ENCODE data around the gene MICAL1.

MICAL1 gene

GRCh38 chr6:109453594-109454495 is 1.7 kb downstream of the MICAL1 start:
- DNase-seq (ENCODE audit: low spot score) = no peak

GRCh38 chr6:109453156-109453555 is 2.4 kb downstream of the MICAL1 start:
- no peak for DNase-seq (ENCODE audit: low spot score)

GRCh38 chr6:109452181-109452580 is 3.4 kb downstream of the MICAL1 start:
- DNase-seq (ENCODE audit: low spot score) = no peak

GRCh38 chr6:109451376-109451775 is 4.2 kb downstream of the MICAL1 start:
- DNase-seq (ENCODE audit: low spot score) = no peak

GRCh38 chr6:109450801-109451200 is 4.8 kb downstream of the MICAL1 start:
- no peak for DNase-seq (ENCODE audit: low spot score)

- DNase-seq (ENCODE audit: low spot score) = peak; percentile 33
These were observed 5.5 kb downstream of the MICAL1 start for GRCh38 chr6:109449795-109450673.

- no peak for DNase-seq (ENCODE audit: low spot score)
These were observed 6.3 kb downstream of the MICAL1 start for GRCh38 chr6:109449064-109449794.

GRCh38 chr6:109448615-109449014 is 7.0 kb downstream of the MICAL1 start:
- DNase-seq (ENCODE audit: low spot score) = no peak

- DNase-seq (ENCODE audit: low spot score) = no peak
These were observed 7.6 kb downstream of the MICAL1 start for GRCh38 chr6:109447878-109448555.

GRCh38 chr6:109447087-109447486 is 8.5 kb downstream of the MICAL1 start:
- no peak for DNase-seq (ENCODE audit: low spot score)

- no peak for DNase-seq (ENCODE audit: low spot score)
These were observed 9.0 kb downstream of the MICAL1 start for GRCh38 chr6:109446541-109446940.

- no peak for DNase-seq (ENCODE audit: low spot score)
These were observed 9.5 kb downstream of the MICAL1 start for GRCh38 chr6:109446072-109446471.

GRCh38 chr6:109445382-109445781 is 10.2 kb downstream of the MICAL1 start:
- DNase-seq (ENCODE audit: low spot score) = no peak

GRCh38 chr6:109443425-109443950 is 12.1 kb downstream of the MICAL1 start:
- DNase-seq (ENCODE audit: low spot score) = no peak

- no peak for DNase-seq (ENCODE audit: low spot score)
These were observed 13.1 kb downstream of the MICAL1 start for GRCh38 chr6:109442393-109442924.

- peak; percentile 38 for DNase-seq (ENCODE audit: low spot score)
These were observed 14.3 kb downstream of the MICAL1 start for GRCh38 chr6:109441069-109441816.

- peak; percentile 86 for DNase-seq (ENCODE audit: low spot score)
These were observed 15.1 kb downstream of the MICAL1 start, which contains the start of the genes PPIL6 and SMPD2 for GRCh38 chr6:109440331-109441068. TSS of gene PPIL6 (minus strand) at chr6:109440628. CDS start at chr6:109440590, 38 bp downstream. TSS of gene SMPD2 (plus strand) at chr6:109440724. CDS start at chr6:109441122, 398 bp downstream.

GRCh38 chr6:109436041-109436440 is 19.5 kb downstream of the MICAL1 start:
- no peak for DNase-seq (ENCODE audit: low spot score)

- no peak for DNase-seq (ENCODE audit: low spot score)
These were observed 21.1 kb downstream of the MICAL1 start for GRCh38 chr6:109434456-109434855.

Data from CD4-positive, alpha-beta T cell treated with Interleukin-15 for 4 hours (primary cell).